ENCODE results near the gene SGCD. TPM values are rescaled to one million over a fixed set of nuclear protein-coding genes. Genes with fewer than 3 reads are reported as not detected.

SGCD gene
- total and polyA plus RNA-seq, 11 donors = 17.4 to 150 (median 76.9) TPM

- DNase-seq (no peak), ATAC-seq (peak in 3 of 4 donors; percentile 71 to 76 (median 76))
- Histone ChIP-seq H3K36me3 (no peaks in the 10 kb centered on the region), H3K4me3 (no peak overlapping the region), H3K9me3 (peaks cover 0 to 23% (median 0%) of the 10 kb centered on the region in 12 donors), H3K4me1 (peaks cover 0 to 15% (median under 1%) of the 10 kb centered on the region in 12 donors), H3K27ac (peak overlapping the region in 7 of 12 donors; percentile 10 to 44 (median 33)), H3K27me3 (no peaks in the 10 kb centered on the region)
- intact Hi-C loops (cut with DNase I) = no loop called here
- no peak for TF ChIP-seq POLR2A (IDR thresholded peaks at IDR 0.05)
- TF ChIP-seq, protein P1, sequence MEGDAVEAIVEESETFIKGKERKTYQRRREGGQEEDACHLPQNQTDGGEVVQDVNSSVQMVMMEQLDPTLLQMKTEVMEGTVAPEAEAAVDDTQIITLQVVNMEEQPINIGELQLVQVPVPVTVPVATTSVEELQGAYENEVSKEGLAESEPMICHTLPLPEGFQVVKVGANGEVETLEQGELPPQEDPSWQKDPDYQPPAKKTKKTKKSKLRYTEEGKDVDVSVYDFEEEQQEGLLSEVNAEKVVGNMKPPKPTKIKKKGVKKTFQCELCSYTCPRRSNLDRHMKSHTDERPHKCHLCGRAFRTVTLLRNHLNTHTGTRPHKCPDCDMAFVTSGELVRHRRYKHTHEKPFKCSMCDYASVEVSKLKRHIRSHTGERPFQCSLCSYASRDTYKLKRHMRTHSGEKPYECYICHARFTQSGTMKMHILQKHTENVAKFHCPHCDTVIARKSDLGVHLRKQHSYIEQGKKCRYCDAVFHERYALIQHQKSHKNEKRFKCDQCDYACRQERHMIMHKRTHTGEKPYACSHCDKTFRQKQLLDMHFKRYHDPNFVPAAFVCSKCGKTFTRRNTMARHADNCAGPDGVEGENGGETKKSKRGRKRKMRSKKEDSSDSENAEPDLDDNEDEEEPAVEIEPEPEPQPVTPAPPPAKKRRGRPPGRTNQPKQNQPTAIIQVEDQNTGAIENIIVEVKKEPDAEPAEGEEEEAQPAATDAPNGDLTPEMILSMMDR (IDR thresholded peaks at IDR 0.05) = no peak
- 6 to 26% (median 12%) methylated on average over 1 of the region's 1 CpG for WGBS, 4 donors
Observed at GRCh38 chr5:156491766-156492165, 164.8 kb downstream of the SGCD start.

DNA sequence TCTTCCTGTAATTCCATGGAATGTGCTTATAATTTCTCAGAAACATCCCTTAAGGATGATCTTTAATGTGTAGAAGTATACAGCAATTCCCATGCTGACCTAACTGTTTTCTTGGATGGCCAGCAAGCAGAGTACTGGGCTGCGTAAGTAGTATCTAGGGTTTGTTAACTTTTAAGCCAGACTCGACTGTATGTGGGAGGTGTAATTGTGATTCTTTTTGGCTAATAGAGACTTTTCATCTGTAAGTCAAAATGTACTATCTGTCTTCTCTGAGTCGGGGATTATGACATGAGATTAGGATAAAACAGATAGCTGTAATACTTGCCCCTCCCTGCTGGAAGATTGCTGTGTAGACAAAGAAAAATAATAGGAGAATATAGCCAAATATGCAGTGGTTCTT, 169.3 kb downstream of the SGCD start:
- TF ChIP-seq, protein P1 (IDR thresholded peaks at IDR 0.05) = no peak
- TF ChIP-seq POLR2A (IDR thresholded peaks at IDR 0.05) = no peak
- Histone ChIP-seq H3K27ac (peak overlapping the region in 10 of 12 donors; percentile 0 to 68 (median 52)), H3K36me3 (no peaks in the 10 kb centered on the region), H3K27me3 (no peaks in the 10 kb centered on the region), H3K4me1 (peaks cover 0 to 42% (median 11%) of the 10 kb centered on the region in 12 donors), H3K9me3 (peaks cover 0 to 4% (median 0%) of the 10 kb centered on the region in 12 donors), H3K4me3 (no peak overlapping the region)
- intact Hi-C loops (cut with DNase I) = no loop called here
- DNase-seq (no peak), ATAC-seq (peak in 1 of 4 donors; percentile 20)
- 42 to 53% (median 51%) methylated on average over 3 of the region's 3 CpGs for WGBS, 4 donors

GRCh38 chr5:156497804-156498208, 170.8 kb downstream of the SGCD start:
- peaks cover 0 to 47% (median 11%) of the 10 kb centered on the region in 12 donors for H3K4me1 ChIP-seq

DNA sequence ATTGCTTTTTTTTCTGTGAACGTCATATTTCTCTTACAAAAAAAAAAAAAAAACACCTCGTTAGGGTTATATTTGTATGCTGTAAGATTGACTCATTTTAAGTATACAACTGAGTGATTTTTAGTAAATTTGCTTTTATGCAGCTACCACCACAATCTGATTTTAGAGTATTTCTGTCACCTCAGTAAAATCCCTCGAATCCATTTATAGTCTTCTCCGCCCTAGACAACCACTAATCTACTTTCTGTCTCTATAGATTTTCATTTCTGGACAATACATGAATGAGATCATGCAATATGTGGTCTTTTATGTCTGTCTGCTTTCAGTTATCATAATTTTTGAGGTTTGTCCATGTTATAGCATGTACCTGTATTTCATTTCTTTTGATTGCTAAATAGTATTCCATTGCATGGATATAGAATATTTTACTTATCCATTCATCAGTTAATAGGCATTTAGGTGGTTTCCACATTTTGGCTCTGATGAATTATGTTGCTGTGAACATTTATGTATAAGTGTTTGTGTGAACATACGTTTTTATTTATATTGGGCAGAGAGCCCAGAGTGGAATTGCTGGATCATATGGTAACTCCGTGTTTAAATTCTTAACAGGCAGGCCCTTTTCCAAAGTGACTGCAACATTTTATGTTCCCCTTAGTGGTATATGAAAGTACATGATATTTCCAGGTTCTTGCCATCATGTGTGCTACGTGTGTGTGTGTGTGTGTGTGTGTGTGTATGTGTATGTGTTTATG, 171.4 kb downstream of the SGCD start:
- no peak for TF ChIP-seq POLR2A (IDR thresholded peaks at IDR 0.05)
- TF ChIP-seq, protein P1 (IDR thresholded peaks at IDR 0.05) = no peak
- ATAC-seq = no peak
- no peaks in the 10 kb centered on the region for H3K27me3 ChIP-seq
- WGBS, 4 donors = 69 to 77% (median 73%) methylated on average over 7 of the region's 7 CpGs
- intact Hi-C loops (cut with DNase I) = no loop called here
- H3K9me3 ChIP-seq = no peaks in the 10 kb centered on the region
- H3K4me1 ChIP-seq = peaks cover 0 to 47% (median 11%) of the 10 kb centered on the region in 12 donors
- peak overlapping the region in 8 of 12 donors; percentile 2 to 68 (median 55) for H3K27ac ChIP-seq
- H3K4me3 ChIP-seq = no peak overlapping the region
- H3K36me3 ChIP-seq = no peaks in the 10 kb centered on the region
- DNase-seq = no peak

More at GRCh38 chr5:156497804-156498208, 170.8 kb downstream of the SGCD start:
- ATAC-seq (peak; percentile 21 to 88 (median 74)), DNase-seq (peak in 1 of 5 donors; percentile 24)
- Histone ChIP-seq H3K4me3 (no peak overlapping the region), H3K36me3 (no peaks in the 10 kb centered on the region), H3K9me3 (no peaks in the 10 kb centered on the region), H3K27ac (peak overlapping the region in 9 of 12 donors; percentile 0 to 68 (median 52)), H3K27me3 (no peaks in the 10 kb centered on the region)
- intact Hi-C loops (cut with DNase I) = no loop called here
- 18 to 41% (median 25%) methylated on average over 3 of the region's 3 CpGs for WGBS, 4 donors
- TF ChIP-seq POLR2A (IDR thresholded peaks at IDR 0.05) = no peak
- TF ChIP-seq, protein P1 (IDR thresholded peaks at IDR 0.05) = no peak

Measured in heart left ventricle (tissue), 16 donors.